HG02642 (cell line): ENCODE measurements around the gene RFTN2.
"Not testable (repeated sequence)": the region's sequence is repeated elsewhere in the genome, so short reads cannot be mapped to it uniquely, and the experiment has no call there.

Experiments used
- ATAC-seq: cut with Tn5 transposase; IDR thresholded peaks from one replicate; pipeline ENCODE4 v1.9.1; 2021; ENCODE audit warnings: mild to moderate bottlenecking; ENCODE audit not compliant: unreplicated experiment, poor library complexity

Gene RFTN2

DNA sequence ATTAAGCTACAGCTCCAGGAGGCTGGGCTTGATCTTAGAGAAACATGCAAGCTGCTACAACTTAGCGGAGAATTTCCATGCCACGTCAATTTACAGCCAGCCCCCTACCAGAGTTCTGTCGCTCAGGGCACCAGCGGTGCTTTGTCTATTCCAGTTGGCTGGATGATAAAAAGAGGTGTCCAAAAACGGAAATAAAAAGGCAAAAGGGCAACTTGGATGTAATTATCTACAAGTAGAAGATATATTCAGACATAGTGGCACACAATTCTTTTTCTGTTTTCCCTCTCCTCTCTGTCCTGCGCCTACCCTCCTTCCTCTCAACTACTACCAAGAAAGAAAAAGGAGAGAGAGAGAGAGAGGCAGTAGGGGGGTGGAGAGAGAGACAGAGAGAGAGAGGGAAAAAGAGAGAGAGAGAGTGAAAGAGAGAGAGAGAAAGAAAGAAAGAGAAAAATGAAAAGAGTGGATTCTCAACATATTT lies 363 bp upstream of the RFTN2 start:
- no peak for ATAC-seq

DNA sequence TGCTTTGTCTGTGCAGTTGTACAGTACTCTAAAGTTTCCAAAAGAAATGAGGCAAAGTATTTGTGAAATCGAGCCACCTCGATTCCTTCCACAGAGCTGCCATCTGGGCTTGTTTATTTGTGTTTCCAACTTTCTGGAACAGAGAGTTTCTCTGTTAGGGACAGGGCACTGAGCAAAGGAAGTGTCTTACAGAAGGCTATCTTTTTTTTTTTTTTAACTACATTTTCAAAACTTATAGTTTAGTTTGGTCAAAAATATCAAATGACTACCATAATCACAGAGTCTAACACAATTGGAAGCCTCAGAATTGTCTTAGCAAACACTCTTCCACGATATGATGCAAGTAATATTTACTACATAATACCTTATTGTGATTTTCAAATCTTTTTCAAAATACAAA lies 796 bp downstream of the RFTN2 start:
- ATAC-seq = no peak

DNA sequence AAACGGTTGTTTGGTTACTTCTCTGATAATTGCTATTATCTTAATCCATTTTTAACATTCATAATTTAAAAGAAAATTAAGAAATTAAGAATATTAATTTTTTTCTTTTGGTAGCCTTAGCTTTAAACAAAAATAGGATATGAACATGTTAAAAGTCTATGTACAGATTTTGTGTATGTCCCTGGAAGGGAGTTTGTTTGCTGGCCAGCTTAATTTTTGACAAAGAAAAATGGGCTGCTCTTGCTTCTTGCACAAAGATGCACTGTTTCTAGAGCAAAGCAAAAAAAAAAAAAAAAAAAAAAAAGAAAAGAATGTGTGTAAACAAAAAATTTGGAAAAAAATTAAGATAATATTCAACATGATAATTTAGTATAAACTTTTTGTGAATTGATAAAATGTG lies 1.3 kb downstream of the RFTN2 start:
- ATAC-seq = no peak

DNA sequence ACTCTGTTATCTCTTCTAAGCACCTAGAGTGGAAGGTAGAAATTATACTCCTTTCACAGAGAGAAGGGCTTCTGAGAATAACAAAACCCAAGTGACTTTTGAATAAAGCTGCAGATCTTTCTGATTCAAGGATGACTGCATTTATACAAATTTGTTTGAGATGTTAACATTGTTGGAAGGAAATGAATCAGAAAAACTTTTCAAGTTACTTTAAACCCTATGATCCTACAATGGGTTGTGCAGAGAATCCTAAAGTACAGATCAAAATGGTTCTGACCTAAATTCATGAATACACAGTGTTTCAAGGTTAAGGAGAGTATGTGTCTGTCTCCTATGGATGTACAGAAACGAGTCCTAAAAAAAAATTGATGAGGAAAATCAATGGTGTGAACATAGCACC lies 1.8 kb downstream of the RFTN2 start:
- no peak for ATAC-seq

DNA sequence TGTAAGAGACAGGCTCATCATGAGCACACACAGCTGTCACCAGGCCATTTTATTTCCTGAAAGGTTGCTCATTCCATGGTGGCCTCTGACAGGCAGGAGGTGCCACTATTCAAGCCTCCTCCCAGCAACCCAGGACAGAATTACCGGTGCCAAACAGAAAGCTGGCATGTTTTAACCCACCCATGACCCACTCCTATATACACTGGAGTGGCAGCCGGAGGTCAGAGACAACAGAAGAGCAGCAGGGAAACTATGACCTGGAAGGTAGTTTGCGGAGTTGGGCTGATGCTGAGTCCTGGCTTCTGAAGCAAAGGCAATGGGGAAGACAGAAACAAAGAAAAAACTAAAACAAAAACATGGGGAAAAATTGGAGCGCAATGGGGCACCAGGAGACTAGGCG lies 2.3 kb downstream of the RFTN2 start:
- ATAC-seq = no peak

DNA sequence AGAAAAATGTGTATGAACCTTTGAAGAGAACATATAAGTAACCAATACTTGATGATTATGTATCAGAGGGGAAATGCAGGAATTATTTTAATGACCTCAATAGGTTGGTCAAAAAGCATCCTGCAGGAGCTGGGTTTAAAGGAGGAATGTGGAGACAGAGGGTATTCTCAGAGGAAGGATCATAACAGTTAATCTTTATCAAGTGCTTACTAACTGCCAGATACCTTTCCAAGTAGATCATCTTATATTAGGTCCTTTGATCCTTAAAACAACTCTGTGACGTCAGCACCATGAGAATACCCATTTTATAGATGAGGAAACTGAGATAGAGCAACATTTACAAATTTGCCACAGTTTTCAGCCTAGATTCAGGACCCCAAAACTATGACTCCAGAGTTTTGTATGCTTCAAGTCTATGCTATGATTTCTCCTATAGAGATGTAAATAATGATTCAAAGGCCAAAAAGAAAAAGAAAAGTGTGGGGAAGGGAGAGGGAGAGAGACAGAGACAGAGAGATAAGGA lies 3.0 kb downstream of the RFTN2 start:
- ATAC-seq = no peak

DNA sequence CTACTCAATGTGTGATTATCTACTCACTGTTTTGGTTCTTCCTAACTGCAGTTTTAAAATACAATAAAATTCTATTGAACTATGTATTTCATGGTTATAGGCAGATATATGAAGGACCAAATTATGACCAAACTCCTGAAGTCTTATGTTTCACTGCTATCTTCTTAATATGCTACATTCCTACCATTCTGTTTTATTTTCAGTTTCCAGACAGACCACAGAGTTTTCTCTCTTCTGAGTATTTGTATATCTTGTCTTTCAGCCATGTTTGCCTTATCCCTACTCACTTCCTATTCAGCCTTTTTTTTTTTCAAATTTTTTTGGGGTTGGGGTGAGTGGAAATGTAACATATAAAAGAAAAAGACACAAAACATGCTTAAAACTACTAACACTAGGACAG lies 6.3 kb downstream of the RFTN2 start:
- no peak for ATAC-seq

DNA sequence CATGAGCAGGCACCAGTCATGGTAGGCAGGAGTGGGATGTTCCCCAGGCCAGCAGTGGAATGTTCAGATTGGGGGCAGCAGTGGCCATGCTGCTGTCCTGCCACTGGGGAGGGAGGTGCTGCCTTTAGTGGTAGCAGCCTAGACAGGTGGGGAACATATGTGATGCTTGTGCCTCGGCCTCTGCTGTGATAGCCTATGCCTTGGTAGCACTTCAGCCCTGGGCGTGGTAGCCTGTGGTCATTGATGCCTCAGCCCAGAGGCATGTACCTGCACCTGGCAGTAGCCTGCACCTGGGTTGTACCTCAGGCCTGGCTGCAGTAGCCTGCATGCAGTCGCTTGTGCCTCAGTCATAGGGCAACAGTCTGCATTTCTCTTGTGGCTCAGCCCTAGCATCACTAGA lies 7.1 kb downstream of the RFTN2 start:
- no peak for ATAC-seq

DNA sequence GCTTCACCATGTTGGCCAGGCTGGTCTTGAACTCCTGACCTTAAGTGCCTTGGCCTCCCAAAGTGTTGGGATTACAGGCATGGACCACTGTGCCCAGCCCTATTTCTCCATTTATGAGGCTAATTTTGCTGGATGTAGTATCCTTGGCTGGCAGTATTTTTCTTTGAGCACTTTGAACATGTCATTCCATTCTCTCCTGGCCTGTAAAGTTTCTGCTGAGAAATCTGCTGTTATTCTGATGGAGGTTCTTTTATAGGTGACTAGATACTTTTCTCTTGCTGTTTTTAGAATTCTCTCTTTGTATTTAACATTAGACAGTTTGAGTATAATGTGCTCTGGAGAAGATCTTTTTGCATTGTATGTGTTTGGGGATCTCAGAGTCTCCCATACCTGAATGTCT lies 9.1 kb downstream of the RFTN2 start:
- no peak for ATAC-seq

DNA sequence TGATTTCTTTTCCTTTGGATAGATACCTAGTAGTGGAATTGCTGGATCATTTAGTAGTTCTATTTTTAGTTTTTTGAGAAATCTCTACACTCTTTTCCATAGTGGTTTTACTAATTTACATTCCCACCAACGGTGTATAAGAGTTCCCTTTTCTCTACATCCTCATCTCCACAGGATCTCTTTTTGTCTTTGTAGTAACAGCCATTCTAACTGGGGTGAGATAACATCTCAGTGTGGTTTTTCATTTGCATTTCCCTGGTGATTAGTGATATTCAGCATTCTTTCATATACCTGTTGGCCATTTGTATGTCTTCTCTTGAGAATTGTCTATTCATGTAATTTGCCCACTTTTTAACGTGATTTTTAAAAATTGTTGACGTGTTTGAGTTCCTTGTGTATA lies 13.8 kb downstream of the RFTN2 start:
- ATAC-seq = no peak

DNA sequence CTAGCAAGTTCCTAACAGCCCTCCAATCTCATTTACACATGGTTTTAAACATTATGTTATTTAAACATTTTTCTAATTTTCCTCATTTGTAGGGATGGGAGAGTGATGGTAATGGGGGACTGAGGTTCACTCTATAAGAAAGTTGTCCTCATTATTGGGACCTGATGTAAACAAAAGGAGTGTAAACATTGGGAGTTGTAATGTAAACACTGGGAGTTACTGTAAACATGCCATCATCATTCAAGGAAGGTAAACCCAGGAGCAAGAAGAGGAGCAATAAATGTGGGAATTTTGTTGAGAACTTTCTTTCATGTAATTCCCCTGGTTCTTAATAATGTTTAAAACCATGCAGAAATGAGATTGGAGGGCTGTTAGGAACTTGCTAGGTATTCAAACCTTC lies 17.8 kb downstream of the RFTN2 start:
- no peak for ATAC-seq

DNA sequence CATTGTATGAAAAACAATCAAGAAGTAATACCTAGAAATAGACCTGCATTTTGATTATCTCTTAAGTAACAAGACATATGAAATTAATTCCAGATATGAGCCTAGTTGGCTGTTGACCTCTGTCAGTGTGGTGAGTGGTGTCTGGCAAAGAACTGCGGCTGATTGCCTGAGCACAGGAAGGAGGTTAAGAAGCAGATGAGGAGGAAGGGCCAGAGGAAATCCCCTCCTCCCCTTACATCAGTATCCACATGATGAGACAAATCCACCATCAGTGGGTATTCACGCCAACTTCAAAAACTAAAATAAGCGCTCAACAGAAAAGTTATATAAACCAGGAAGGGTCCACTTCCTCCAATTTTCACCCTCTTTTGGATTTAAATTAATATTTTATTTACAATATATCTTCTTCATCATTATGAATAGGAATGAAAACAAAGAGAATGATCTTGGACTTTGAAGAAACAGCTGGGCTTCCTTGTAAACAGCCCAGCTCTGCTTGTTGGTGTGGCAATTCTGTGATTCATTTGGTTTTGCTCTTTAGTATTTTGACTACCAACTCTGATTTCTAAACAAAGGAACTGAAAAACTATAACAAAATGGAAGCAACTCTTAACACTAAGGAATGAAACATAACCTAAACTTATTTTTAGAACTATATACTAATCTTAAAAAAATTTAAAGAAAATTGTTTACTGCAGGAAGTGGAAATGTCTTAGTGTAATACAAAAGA lies 27.3 kb downstream of the RFTN2 start:
- ATAC-seq = no peak

DNA sequence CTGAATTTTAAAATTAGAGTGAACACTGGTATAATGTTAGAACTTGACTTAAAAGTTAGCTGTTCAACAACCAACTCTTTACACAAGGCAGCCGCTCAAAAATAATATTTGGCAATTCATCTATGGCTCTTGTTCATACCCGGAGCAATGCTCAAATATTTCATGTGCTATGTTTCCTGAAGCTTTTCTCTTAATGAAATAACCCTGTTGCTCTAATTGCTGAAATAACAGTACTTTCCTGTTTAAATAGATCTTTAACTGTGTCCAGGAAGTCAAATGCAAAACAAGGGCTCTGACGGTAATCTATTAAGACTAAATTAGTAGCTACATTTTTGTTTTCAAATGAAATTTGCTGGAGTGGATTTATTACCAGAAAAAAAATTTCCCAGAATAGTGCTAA lies 33.7 kb downstream of the RFTN2 start:
- no peak for ATAC-seq

DNA sequence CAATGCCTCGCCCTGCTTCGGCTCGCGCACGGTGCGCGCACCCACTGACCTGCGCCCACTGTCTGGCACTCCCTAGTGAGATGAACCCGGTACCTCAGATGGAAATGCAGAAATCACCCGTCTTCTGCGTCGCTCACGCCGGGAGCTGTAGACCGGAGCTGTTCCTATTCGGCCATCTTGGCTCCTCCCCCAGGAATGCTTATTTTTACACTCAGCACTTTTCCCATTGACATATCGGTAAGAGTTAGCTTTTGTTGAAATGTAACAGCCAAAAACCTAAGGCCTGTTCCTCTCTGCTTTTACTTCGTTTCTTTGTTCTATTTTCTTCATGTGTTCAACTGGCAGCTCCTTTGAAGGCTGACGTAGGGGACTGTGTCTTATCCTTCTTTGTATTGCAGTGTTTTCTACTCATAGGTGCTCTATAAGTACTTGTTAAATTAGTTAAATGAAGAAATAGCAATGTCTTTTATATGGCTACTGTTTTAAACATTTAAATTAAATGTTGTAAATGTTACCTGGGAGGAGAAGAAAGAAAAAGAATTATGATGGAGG lies 34.7 kb downstream of the RFTN2 start:
- ATAC-seq = not testable (repeated sequence)

DNA sequence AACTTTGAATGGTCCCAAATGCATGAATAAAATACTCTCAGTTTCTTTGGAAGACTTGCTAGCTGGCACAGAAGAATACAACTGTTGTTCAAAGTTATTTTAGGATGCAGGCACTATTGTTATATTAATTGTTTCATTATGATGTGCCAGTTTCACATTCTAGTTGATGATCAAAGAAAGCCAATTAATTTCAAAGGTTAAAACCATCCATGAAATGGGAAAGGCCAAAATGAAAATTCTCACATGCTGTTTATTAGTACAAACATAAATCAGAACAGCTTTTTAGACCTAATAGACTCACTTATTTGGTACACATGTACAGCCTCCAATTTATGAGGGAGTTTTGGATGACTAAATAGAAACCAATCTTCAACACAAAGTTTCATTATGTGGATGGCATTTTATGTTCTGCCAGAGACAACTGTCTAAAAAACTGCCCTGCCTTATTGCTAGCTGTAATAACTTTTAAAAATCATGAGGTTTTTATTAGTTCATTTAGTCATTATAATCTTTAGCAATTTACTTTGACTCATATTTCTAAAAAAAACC lies 42.2 kb downstream of the RFTN2 start:
- no peak for ATAC-seq

DNA sequence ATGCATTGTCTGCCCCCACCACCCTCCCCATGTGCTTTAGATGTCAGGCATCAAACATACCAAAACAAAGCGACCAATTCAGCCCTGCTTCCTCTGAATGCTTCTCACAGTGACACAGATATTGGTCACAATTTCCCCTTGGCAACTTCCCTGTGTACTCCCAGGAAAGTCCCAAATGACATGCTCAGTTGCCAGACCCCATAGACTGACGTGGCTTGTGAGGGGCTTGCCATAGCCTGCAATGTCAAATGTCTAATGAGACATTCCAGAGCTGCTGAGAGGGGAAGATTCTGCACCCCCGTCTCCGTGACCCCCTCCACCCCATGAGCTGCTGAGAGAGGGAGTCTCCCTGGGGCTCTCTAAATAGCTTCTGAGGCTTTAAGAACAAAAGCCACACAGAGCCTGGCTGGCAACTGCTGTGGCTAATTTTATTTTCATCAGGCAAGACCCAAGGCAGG lies 47.3 kb downstream of the RFTN2 start:
- peak; percentile 70 for ATAC-seq

DNA sequence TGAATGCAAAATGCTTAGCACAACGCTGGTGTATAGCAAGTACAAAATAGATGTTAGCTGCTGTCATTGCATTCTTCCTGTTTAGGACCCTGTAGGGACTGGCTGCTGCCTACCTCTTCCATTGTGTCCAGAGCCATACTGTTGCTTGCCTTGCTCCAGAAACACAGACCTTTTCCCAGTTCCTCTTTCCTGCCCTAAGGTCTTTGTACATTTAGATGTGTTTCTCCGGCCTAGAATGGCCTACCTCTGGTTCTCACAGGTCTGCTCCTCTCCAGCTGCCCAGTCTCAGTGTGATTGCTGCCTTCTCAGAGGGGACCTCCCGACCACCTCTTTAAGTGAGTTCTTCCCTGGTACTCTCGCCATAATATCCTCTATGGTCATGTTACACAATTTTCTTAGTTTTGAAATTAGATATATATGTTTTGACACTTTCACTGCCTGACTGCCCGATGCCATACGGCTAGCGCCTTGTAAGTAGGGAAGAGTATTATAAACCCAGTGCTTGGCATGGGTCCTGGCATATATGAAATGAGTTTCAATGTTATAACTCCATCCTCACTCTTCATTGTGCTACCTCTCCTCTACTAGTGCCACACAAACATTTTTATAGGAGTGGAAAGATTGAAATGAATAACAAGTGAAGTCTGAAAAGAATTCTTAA lies 48.3 kb downstream of the RFTN2 start:
- ATAC-seq = no peak

DNA sequence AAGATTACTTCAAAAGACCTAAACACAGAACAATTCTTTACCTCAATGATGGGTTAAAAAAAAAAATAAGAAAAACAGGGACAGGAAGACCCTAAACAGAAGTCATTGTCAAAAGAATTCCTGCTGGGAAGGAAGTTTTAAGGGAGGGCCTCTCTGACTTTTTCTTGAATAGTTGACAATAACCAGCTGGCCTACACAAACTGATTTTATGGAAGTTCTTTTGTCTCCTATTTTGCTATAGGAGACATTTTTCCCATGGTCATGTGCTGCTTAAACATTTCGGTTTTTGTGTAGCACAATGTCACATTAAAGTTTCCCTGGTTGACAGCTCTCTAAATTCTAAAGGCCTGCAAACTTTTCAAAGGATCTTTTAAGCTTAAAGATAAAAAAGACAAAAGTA lies 55.3 kb downstream of the RFTN2 start:
- no peak for ATAC-seq

DNA sequence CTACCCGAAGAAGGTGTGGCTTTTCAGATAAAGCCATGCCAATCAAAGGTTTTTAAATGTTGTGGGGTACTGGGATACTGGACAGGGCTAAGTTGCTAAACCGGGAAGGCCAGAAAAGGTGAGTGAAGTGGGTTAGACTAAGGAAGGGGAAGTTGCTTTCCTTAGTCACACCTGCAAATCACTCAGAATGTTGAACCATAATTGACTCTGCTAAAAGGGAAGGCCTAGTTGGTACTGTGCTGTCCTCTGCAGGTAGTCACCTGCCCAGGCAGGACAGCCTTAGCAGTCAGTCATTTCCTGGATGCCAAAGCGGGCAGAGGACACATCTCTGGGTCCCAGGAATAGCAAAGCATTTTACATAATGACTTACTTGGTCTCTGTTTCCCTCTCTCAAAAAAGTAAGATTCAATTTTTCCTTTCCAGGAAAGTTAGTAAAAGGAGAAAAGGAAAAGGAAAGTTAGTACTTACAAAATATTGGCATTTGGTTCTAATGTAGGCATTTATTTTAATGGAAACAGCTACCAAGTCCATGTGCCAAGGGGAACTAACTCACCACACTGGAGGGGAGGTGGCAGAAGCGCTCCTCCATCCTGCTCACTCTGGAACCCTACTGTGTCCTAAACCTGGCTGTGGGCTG lies 60.3 kb downstream of the RFTN2 start:
- ATAC-seq = no peak

DNA sequence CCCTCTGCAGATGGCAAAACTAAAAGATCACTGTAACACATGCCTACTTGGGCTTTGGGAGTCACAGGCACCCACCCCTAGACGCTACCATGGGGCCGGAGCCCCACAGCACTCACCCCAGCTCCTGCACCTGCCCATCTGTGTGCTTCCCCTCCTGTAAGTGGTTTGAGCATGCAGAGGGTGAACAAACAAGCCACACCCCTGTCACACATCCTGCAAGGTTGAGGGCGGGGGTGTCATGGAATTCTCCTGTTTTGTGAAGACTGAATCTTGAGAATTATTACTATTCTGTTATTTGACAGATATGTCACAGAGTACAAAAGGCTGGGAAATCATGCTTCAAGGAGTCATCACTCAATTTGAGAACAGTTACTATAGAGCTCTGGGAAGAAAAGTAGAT lies 60.9 kb downstream of the RFTN2 start:
- ATAC-seq = no peak

DNA sequence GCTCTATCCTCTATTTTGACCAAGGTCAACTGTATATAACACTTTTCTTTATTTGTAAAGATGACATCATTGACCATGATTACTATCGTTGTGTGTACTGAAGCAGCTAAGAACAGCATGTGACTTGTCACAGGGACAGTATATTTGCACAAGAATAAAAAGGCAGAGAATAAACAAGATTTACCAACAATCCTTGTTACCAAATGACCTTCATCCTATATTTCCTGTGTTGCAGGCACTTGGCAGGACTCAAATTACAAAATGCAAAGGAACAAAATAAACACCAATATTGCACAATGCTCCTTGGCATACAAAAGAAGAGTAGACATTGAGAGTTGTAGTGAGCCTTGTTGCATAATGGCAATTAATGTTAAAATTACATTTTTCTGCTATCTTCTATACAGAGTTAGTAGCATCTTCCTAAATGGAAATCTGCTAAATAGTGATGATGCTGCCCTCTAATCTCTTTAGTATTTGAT lies 61.8 kb downstream of the RFTN2 start:
- ATAC-seq = no peak
